ENCODE results near the gene AHDC1.

AHDC1 gene

DNA sequence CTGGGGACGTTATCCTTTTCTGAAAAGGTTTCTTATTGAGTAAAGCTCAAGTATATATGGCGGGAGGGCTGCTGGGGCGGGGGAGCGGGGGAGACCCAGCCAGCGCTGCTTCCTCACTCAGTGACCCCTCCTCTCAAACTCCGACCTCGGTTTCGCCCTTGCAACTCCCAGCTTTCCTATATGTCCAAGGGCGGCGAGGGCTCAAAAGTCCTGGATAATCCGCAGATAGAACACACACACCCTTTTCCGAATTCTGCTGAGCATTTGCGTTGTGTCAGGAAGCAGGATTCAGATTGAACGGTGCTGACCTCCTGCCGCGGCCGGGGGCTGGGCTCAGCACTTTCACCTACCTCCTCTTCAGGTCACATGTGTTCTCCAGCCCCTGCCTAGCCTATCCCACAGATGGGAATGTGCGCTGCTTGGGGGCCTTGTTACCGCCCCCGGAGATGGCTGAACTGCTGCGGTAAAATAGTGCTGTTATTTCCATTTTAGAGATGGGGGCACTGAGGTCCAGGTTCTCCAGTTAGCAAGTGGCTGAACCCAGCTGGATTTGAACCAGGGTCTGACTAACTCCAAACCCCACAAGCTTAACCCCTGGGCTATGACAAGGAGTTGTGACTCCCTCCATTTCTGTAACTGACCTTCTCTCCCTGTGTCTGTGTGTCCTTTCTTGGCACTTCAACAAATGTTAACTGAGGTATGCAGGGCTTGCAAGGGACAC is 795 bp upstream of the AHDC1 start:
- TF ChIP-seq ZBTB7A (IDR thresholded peaks at IDR 0.05; ENCODE audit: low read depth), result 0 out of 2 replicates have a peak, but pooled peaks have one; percentile 24
- TF ChIP-seq EGR1 (IDR thresholded peaks at IDR 0.05), result no peak

DNA sequence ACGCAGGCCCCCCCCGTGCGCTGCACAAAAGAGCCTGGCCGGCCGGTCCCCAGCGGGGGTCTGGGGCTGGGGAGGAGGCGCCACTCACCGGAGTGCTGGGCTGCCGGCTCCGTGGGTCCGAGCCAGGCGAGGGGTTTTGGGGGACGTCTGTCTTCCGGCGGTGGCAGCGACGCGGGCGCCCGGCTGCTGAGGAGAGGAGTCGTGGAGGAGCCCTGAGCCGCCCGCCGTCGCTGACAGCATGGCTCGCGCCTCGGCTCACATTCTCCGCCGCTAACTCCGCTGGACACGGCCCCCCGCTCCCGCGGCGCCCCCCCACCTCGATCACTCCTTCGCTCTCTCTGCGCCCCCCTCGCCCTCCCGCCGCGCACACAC is 649 bp downstream of the AHDC1 start:
- TF ChIP-seq CEBPB (IDR thresholded peaks at IDR 0.05) (no peak), TAF1 (IDR thresholded peaks at IDR 0.05; ENCODE audit: low read depth) (no peak; the same call in 1 of the 2 replicates), FOXM1 (IDR thresholded peaks at IDR 0.05; ENCODE audit: borderline replicate concordance, low read depth) (no peak), ZBTB7A (IDR thresholded peaks at IDR 0.05; ENCODE audit: low read depth) (peak; percentile 57; the same call in 1 of the 2 replicates), TCF12 (IDR thresholded peaks at IDR 0.05; ENCODE audit: low read depth) (peak; percentile 62), RAD21 (IDR thresholded peaks at IDR 0.05; ENCODE audit: low read depth) (no peak), TEAD4 (IDR thresholded peaks at IDR 0.05) (0 out of 2 replicates have a peak, but pooled peaks have one; percentile 2)
- TF ChIP-seq, protein P1, sequence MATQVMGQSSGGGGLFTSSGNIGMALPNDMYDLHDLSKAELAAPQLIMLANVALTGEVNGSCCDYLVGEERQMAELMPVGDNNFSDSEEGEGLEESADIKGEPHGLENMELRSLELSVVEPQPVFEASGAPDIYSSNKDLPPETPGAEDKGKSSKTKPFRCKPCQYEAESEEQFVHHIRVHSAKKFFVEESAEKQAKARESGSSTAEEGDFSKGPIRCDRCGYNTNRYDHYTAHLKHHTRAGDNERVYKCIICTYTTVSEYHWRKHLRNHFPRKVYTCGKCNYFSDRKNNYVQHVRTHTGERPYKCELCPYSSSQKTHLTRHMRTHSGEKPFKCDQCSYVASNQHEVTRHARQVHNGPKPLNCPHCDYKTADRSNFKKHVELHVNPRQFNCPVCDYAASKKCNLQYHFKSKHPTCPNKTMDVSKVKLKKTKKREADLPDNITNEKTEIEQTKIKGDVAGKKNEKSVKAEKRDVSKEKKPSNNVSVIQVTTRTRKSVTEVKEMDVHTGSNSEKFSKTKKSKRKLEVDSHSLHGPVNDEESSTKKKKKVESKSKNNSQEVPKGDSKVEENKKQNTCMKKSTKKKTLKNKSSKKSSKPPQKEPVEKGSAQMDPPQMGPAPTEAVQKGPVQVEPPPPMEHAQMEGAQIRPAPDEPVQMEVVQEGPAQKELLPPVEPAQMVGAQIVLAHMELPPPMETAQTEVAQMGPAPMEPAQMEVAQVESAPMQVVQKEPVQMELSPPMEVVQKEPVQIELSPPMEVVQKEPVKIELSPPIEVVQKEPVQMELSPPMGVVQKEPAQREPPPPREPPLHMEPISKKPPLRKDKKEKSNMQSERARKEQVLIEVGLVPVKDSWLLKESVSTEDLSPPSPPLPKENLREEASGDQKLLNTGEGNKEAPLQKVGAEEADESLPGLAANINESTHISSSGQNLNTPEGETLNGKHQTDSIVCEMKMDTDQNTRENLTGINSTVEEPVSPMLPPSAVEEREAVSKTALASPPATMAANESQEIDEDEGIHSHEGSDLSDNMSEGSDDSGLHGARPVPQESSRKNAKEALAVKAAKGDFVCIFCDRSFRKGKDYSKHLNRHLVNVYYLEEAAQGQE (IDR thresholded peaks at IDR 0.05; ENCODE audit: low read depth), result no peak

DNA sequence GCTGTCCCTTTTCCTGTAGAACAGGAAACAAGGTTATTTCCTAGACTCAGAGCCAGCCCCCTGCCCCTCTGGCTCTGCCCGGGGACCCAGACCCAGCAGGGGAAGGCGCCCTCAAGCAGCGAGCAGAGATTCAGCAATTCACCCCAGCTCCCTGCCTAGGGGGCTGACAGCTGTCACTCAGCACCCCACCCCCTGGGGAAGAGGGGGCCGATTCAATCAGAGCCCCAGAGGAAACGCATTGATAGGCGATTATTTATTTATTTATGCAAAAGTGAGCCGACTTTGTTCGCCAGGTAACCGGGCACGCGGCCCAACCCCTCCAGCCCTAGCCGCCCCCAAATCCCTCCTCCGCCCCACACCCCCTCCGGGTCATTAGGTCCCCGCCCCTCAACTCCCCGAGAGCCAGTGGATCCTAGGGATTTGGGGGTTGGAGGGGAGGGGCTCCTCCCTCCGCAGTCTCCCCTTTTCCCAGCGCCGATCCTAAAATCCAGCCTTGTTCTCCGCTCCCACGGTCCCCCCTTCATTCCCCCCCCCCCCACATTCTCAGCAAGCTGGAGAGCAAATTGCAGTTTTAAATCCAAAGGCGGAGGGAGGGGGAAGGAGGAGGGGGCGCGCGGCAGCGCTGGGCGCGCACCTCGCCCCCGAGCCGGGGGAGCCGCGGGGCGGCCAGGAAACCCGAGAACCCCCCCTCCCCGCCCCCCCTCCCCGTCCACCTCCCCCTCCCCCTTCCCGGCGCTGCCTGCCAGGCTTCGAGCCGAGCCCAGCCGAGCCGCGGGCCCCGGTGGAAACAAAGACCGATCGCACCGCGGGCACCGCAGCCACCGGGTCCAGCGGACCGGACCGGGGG is 1.3 kb downstream of the AHDC1 start:
- no peak for TF ChIP-seq FOXM1 (IDR thresholded peaks at IDR 0.05; ENCODE audit: borderline replicate concordance, low read depth)
- 0 out of 2 replicates have a peak, but pooled peaks have one; percentile 4 for TF ChIP-seq TEAD4 (IDR thresholded peaks at IDR 0.05)

DNA sequence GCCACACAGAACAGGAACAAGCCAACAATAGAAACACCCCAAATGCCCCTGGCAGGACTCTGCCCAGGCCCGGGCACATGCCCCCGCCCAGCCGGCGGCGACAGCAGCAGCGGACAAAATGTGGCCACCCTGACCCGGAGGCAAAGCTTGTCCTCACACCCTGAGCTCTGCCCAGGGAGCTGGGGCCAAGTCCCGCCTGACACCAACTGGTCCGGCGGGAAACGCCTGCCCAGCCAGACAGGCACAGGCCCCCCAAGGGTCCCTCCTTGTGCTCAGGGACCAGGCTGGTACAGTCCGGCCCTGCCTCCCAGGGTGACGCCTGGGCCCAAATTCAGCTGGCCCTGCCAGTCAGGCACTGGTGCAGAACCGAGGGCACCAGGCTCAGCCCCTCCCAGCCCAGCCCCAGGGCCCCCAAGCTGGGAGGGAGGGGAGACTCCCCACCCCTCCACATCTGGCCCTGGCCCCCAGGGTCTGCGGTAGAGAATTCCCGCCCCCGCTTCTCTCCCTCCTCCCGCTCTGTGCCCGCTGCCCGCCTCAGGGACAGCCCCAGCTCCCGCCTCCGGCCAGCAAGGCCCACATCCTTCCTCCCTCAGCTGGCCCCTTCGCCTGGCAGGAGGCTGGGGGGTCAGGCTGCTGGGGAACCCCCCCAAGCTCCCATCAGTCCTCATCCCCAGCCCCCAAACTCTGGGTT is 2.0 kb downstream of the AHDC1 start:
- TF ChIP-seq EP300 (IDR thresholded peaks at IDR 0.05; ENCODE audit: borderline replicate concordance) (peak; percentile 53), YY1 (IDR thresholded peaks at IDR 0.05; ENCODE audit: low read depth) (0 out of 2 replicates have a peak, but pooled peaks have one; percentile 10), CEBPB (IDR thresholded peaks at IDR 0.05) (no peak), TAF1 (IDR thresholded peaks at IDR 0.05; ENCODE audit: low read depth) (peak; percentile 20; the same call in 1 of the 2 replicates), CREB1 (IDR thresholded peaks at IDR 0.05; ENCODE audit: low read depth) (no peak), TEAD4 (IDR thresholded peaks at IDR 0.05) (no peak; the same call in 1 of the 2 replicates), TCF12 (IDR thresholded peaks at IDR 0.05; ENCODE audit: low read depth) (peak; percentile 64), FOXM1 (IDR thresholded peaks at IDR 0.05; ENCODE audit: borderline replicate concordance, low read depth) (no peak), RAD21 (IDR thresholded peaks at IDR 0.05; ENCODE audit: low read depth) (peak; percentile 9; the same call in 1 of the 2 replicates), NFIC (IDR thresholded peaks at IDR 0.05) (peak; percentile 54), ZBTB7A (IDR thresholded peaks at IDR 0.05; ENCODE audit: low read depth) (peak; percentile 91), EGR1 (IDR thresholded peaks at IDR 0.05) (peak; percentile 84)
- TF ChIP-seq, protein P2, sequence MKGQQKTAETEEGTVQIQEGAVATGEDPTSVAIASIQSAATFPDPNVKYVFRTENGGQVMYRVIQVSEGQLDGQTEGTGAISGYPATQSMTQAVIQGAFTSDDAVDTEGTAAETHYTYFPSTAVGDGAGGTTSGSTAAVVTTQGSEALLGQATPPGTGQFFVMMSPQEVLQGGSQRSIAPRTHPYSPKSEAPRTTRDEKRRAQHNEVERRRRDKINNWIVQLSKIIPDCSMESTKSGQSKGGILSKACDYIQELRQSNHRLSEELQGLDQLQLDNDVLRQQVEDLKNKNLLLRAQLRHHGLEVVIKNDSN (IDR thresholded peaks at IDR 0.05), result no peak
- TF ChIP-seq, protein P1 (IDR thresholded peaks at IDR 0.05; ENCODE audit: low read depth), result no peak
- TF ChIP-seq, protein P3, sequence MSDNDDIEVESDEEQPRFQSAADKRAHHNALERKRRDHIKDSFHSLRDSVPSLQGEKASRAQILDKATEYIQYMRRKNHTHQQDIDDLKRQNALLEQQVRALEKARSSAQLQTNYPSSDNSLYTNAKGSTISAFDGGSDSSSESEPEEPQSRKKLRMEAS (IDR thresholded peaks at IDR 0.05), result peak; percentile 83

DNA sequence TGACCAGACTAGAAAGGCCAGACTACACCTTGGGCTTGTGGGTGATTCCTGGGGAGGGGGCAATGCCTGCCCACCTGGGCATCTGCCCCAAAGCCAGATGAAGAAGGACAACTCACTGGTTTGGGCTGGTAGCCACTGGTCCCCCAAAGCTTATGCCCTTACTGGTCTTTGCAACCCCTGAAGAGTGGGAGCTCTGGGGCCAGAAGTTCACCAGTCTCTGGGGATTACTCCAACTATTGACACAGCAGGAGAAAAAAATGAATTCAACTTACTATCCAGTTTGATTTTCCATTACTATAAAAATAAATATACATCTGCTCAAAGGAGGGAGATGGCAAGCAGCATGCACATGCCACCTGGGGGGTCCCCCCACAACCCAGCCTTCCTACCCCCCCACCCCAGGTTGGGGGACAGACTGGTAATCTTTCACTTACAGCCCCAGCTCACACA is 2.6 kb downstream of the AHDC1 start:
- no peak for TF ChIP-seq YY1 (IDR thresholded peaks at IDR 0.05; ENCODE audit: low read depth)
- TF ChIP-seq TEAD4 (IDR thresholded peaks at IDR 0.05), result no peak
- no peak for TF ChIP-seq TAF1 (IDR thresholded peaks at IDR 0.05; ENCODE audit: low read depth)
- no peak for TF ChIP-seq FOXM1 (IDR thresholded peaks at IDR 0.05; ENCODE audit: borderline replicate concordance, low read depth)
- no peak; the same call in 1 of the 2 replicates for TF ChIP-seq ZBTB7A (IDR thresholded peaks at IDR 0.05; ENCODE audit: low read depth)
- TF ChIP-seq, protein P2 (IDR thresholded peaks at IDR 0.05), result no peak
- TF ChIP-seq, protein P1 (IDR thresholded peaks at IDR 0.05; ENCODE audit: low read depth), result no peak
- no peak for TF ChIP-seq NFIC (IDR thresholded peaks at IDR 0.05)
- TF ChIP-seq, protein P3 (IDR thresholded peaks at IDR 0.05), result no peak
- TF ChIP-seq EP300 (IDR thresholded peaks at IDR 0.05; ENCODE audit: borderline replicate concordance), result no peak
- no peak for TF ChIP-seq EGR1 (IDR thresholded peaks at IDR 0.05)
- no peak for TF ChIP-seq RAD21 (IDR thresholded peaks at IDR 0.05; ENCODE audit: low read depth)
- no peak for TF ChIP-seq TCF12 (IDR thresholded peaks at IDR 0.05; ENCODE audit: low read depth)
- no peak for TF ChIP-seq CREB1 (IDR thresholded peaks at IDR 0.05; ENCODE audit: low read depth)
- TF ChIP-seq CEBPB (IDR thresholded peaks at IDR 0.05), result no peak

Measured in Ishikawa (cell line).